ENCODE results near the gene CA12.

Gene CA12

GRCh38 chr15:63369296-63369695, 12.3 kb downstream of the CA12 start:
- H3K4me3 ChIP-seq (replicated peaks; ENCODE audit: insufficient read depth, low read length): no peak overlapping the region
- DNase-seq (ENCODE audit: low read depth in 1 of 2, low spot score in 1 of 2): no peak
- H3K27ac ChIP-seq (replicated peaks): no peak overlapping the region
- H3K27me3 ChIP-seq (ENCODE audit: insufficient read depth, poor library complexity, severe bottlenecking): no peaks in the 10 kb centered on the region
- TF ChIP-seq POLR2AphosphoS5 (IDR thresholded peaks at IDR 0.05; ENCODE audit: low read depth) (no peak), SPI1 (IDR thresholded peaks at IDR 0.05; ENCODE audit: borderline replicate concordance, low read depth) (no peak), CTCF (IDR thresholded peaks at IDR 0.05; ENCODE audit: insufficient read depth, low read length) (no peak), REST (IDR thresholded peaks at IDR 0.05; ENCODE audit: insufficient replicate concordance, low read depth) (no peak)

GRCh38 chr15:63368503-63368902, 13.1 kb downstream of the CA12 start:
- DNase-seq (ENCODE audit: low read depth in 1 of 2, low spot score in 1 of 2): no peak
- TF ChIP-seq GABPA (IDR thresholded peaks at IDR 0.05; ENCODE audit: low read depth): no peak
- TF ChIP-seq REST (IDR thresholded peaks at IDR 0.05; ENCODE audit: insufficient replicate concordance, low read depth): no peak
- no peak for TF ChIP-seq POLR2AphosphoS5 (IDR thresholded peaks at IDR 0.05; ENCODE audit: low read depth)
- no peak for TF ChIP-seq SPI1 (IDR thresholded peaks at IDR 0.05; ENCODE audit: borderline replicate concordance, low read depth)
- TF ChIP-seq CTCF (IDR thresholded peaks at IDR 0.05; ENCODE audit: insufficient read depth, low read length): no peak
- Histone ChIP-seq H3K4me3 (replicated peaks; ENCODE audit: insufficient read depth, low read length) (no peak overlapping the region), H3K27me3 (ENCODE audit: insufficient read depth, poor library complexity, severe bottlenecking) (no peaks in the 10 kb centered on the region), H3K27ac (replicated peaks) (no peak overlapping the region)

GRCh38 chr15:63367900-63368299, 13.7 kb downstream of the CA12 start:
- H3K27me3 ChIP-seq (ENCODE audit: insufficient read depth, poor library complexity, severe bottlenecking): no peaks in the 10 kb centered on the region
- no peak for DNase-seq (ENCODE audit: low read depth in 1 of 2, low spot score in 1 of 2)
- TF ChIP-seq SPI1 (IDR thresholded peaks at IDR 0.05; ENCODE audit: borderline replicate concordance, low read depth) (no peak), CTCF (IDR thresholded peaks at IDR 0.05; ENCODE audit: insufficient read depth, low read length) (no peak), REST (IDR thresholded peaks at IDR 0.05; ENCODE audit: insufficient replicate concordance, low read depth) (no peak), GABPA (IDR thresholded peaks at IDR 0.05; ENCODE audit: low read depth) (no peak), POLR2AphosphoS5 (IDR thresholded peaks at IDR 0.05; ENCODE audit: low read depth) (no peak)
- no peak overlapping the region for H3K27ac ChIP-seq (replicated peaks)
- no peak overlapping the region for H3K4me3 ChIP-seq (replicated peaks; ENCODE audit: insufficient read depth, low read length)
